ENCODE measurements around the gene SERPINF2.
A peak's percentile ranks its signal among the peaks of the same experiment; 100 is the strongest.

The SERPINF2 gene

GRCh38 chr17:1724351-1724868, 18.3 kb upstream of the SERPINF2 start, which contains the start of gene WDR81:
Gene WDR81 (plus strand): TSS chr17:1724704. CDS start chr17:1724960, 256 bp downstream.
- peaks cover 37% of the 10 kb centered on the region for H3K4me1 ChIP-seq (ENCODE audit: insufficient read depth, low read length)
- peaks cover 23% of the 10 kb centered on the region for H3K79me2 ChIP-seq (ENCODE audit: insufficient read depth, low read length)
- no peak for TF ChIP-seq EZH2 (IDR thresholded peaks at IDR 0.05; ENCODE audit: borderline replicate concordance, low read depth, low read length, severe bottlenecking)
- TF ChIP-seq CTCF (IDR thresholded peaks at IDR 0.05; ENCODE audit: borderline replicate concordance, extremely low read depth, low read length, poor library complexity, severe bottlenecking), result no peak
- H3K36me3 ChIP-seq (ENCODE audit: insufficient read depth, low read length), result peaks cover 14% of the 10 kb centered on the region
- DNase-seq (peak; percentile 90), ATAC-seq (ENCODE audit: insufficient read depth, low read depth) (peak; percentile 78)
- peak within 1 kb of the TSS; percentile 76 for H3K9ac ChIP-seq (ENCODE audit: low read depth, low read length)
- H3K9me3 ChIP-seq (ENCODE audit: insufficient read depth, low read length, severe bottlenecking), result no peaks in the 10 kb centered on the region
- no peaks in the 10 kb centered on the region for H4K20me1 ChIP-seq (ENCODE audit: insufficient read depth, low read length)
- peak within 1 kb of the TSS; percentile 57 to 74; a peak in 3 of 4 replicates for H3K4me3 ChIP-seq (ENCODE audit: low read depth in 1 of 2, low read length in 2 of 2)
- peak within 1 kb of the TSS; percentile 87 for H2AFZ ChIP-seq (ENCODE audit: low read depth, low read length)
- peak within 1 kb of the TSS; percentile 98 for H3K4me2 ChIP-seq (ENCODE audit: insufficient read depth, low read length)
- peak within 1 kb of the TSS; percentile 88 for H3K27ac ChIP-seq (ENCODE audit: low read length)
- no peaks in the 10 kb centered on the region for H3K27me3 ChIP-seq (ENCODE audit: insufficient read depth, low read length, poor library complexity)

- H3K27me3 ChIP-seq (ENCODE audit: insufficient read depth, low read length, poor library complexity), result no peaks in the 10 kb centered on the region
- H3K4me1 ChIP-seq (ENCODE audit: insufficient read depth, low read length), result peaks cover 37% of the 10 kb centered on the region
- no peaks in the 10 kb centered on the region for H3K9me3 ChIP-seq (ENCODE audit: insufficient read depth, low read length, severe bottlenecking)
- no peak for DNase-seq
- no peak; the same call in 2 of the 3 replicates for ATAC-seq (ENCODE audit: insufficient read depth, low read depth)
- peak overlapping the region; percentile 87 for H2AFZ ChIP-seq (ENCODE audit: low read depth, low read length)
- H3K4me2 ChIP-seq (ENCODE audit: insufficient read depth, low read length), result peak overlapping the region; percentile 98
- H3K4me3 ChIP-seq (ENCODE audit: low read depth in 1 of 2, low read length in 2 of 2), result peak overlapping the region; percentile 57 to 74; a peak in 3 of 4 replicates
- TF ChIP-seq CTCF (IDR thresholded peaks at IDR 0.05; ENCODE audit: borderline replicate concordance, extremely low read depth, low read length, poor library complexity, severe bottlenecking) (peak; percentile 28), EZH2 (IDR thresholded peaks at IDR 0.05; ENCODE audit: borderline replicate concordance, low read depth, low read length, severe bottlenecking) (no peak)
- H3K27ac ChIP-seq (ENCODE audit: low read length), result peak overlapping the region; percentile 67
- H3K36me3 ChIP-seq (ENCODE audit: insufficient read depth, low read length), result peaks cover 14% of the 10 kb centered on the region
- H3K9ac ChIP-seq (ENCODE audit: low read depth, low read length), result peak overlapping the region; percentile 76
- peaks cover 23% of the 10 kb centered on the region for H3K79me2 ChIP-seq (ENCODE audit: insufficient read depth, low read length)
- H4K20me1 ChIP-seq (ENCODE audit: insufficient read depth, low read length), result no peaks in the 10 kb centered on the region
These were observed 17.6 kb upstream of the SERPINF2 start for GRCh38 chr17:1724869-1725641.

- H3K79me2 ChIP-seq (ENCODE audit: insufficient read depth, low read length), result peaks cover 23% of the 10 kb centered on the region
- no peak overlapping the region for H2AFZ ChIP-seq (ENCODE audit: low read depth, low read length)
- ATAC-seq (ENCODE audit: insufficient read depth, low read depth) (no peak), DNase-seq (no peak)
- H3K9ac ChIP-seq (ENCODE audit: low read depth, low read length), result peak overlapping the region; percentile 76; the same call in 1 of the 2 replicates
- peaks cover 14% of the 10 kb centered on the region for H3K36me3 ChIP-seq (ENCODE audit: insufficient read depth, low read length)
- H3K4me3 ChIP-seq (ENCODE audit: low read depth in 1 of 2, low read length in 2 of 2), result peak overlapping the region in 1 of 2 experiments; percentile 74; a peak in 2 of 4 replicates
- TF ChIP-seq CTCF (IDR thresholded peaks at IDR 0.05; ENCODE audit: borderline replicate concordance, extremely low read depth, low read length, poor library complexity, severe bottlenecking), result no peak
- TF ChIP-seq EZH2 (IDR thresholded peaks at IDR 0.05; ENCODE audit: borderline replicate concordance, low read depth, low read length, severe bottlenecking), result no peak
- no peak overlapping the region for H3K27ac ChIP-seq (ENCODE audit: low read length)
- peak overlapping the region; percentile 98 for H3K4me2 ChIP-seq (ENCODE audit: insufficient read depth, low read length)
- no peaks in the 10 kb centered on the region for H4K20me1 ChIP-seq (ENCODE audit: insufficient read depth, low read length)
- H3K9me3 ChIP-seq (ENCODE audit: insufficient read depth, low read length, severe bottlenecking), result no peaks in the 10 kb centered on the region
- H3K27me3 ChIP-seq (ENCODE audit: insufficient read depth, low read length, poor library complexity), result no peaks in the 10 kb centered on the region
- peaks cover 34% of the 10 kb centered on the region for H3K4me1 ChIP-seq (ENCODE audit: insufficient read depth, low read length)
These were observed 16.8 kb upstream of the SERPINF2 start for GRCh38 chr17:1725642-1726511.

Measured in DND-41 (cell line).